IMR-90 (cell line): ENCODE data around the gene SLC7A10. TPM values are rescaled to one million over a fixed set of nuclear protein-coding genes. Genes with fewer than 3 reads are reported as not detected.

Experiments used
- ATAC-seq: fragments of 200-7000 bp; cut with Tn5 transposase; 2 replicates; pipeline ENCODE4 v1.9.1; 2020; ENCODE audit warnings: low read depth, mild to moderate bottlenecking, moderate library complexity
- BruUV-seq: library from RNA; stranded (reverse); fragments of 400-500 nt; replicated peaks from 2 replicates; lab custom pipeline; 2021; lab: Mats Ljungman, UMichigan
- CTCF ChIA-PET: fragments of 300-600 bp; formaldehyde crosslinking; extraction: SDS; loops from one replicate; lab custom pipeline; 2021; ENCODE audit warnings: antibody characterized with exemption; lab: Yijun Ruan, JAX
- POLR2A ChIA-PET: fragments of 300-600 bp; sonication (Branson Sonifier 250); formaldehyde crosslinking; loops from one replicate; lab custom pipeline; 2022; ENCODE audit warnings: antibody characterized with exemption; ENCODE audit not compliant: unreplicated experiment; lab: Charles Lee
- DNase-seq: peaks from one replicate; pipeline ENCODE4 v3.0.0; 2013
- H2AFZ ChIP-seq: replicated peaks from 2 replicates; pipeline ENCODE3; 2013; ENCODE audit warnings: low read length, mild to moderate bottlenecking; ENCODE audit not compliant: poor library complexity
- H2AK5ac ChIP-seq: 2 replicates; pipeline ENCODE4 v1.6.1; 2013; ENCODE audit warnings: low read depth, low read length, inconsistent platforms
- H2AK9ac ChIP-seq: replicated peaks from 2 replicates; pipeline ENCODE3; 2013; ENCODE audit warnings: mild to moderate bottlenecking, low read depth, low read length, moderate library complexity; ENCODE audit not compliant: poor library complexity
- H2BK120ac ChIP-seq: 2 replicates; pipeline ENCODE4 v1.6.1; 2013; ENCODE audit warnings: low read depth, low read length, inconsistent platforms
- H2BK15ac ChIP-seq: 3 replicates; pipeline ENCODE4 v1.6.1; 2013; ENCODE audit warnings: low read depth, low read length, inconsistent platforms
- H2BK20ac ChIP-seq: 2 replicates; pipeline ENCODE4 v1.6.1; 2013; ENCODE audit warnings: low read depth, mild to moderate bottlenecking, inconsistent platforms, low read length, moderate library complexity
- H2BK5ac ChIP-seq: 2 replicates; pipeline ENCODE4 v1.6.1; 2013; ENCODE audit warnings: mild to moderate bottlenecking, low read depth, low read length, inconsistent platforms; ENCODE audit not compliant: poor library complexity, severe bottlenecking
- H3K14ac ChIP-seq: replicated peaks from 2 replicates; pipeline ENCODE4 v1.6.1; 2013; ENCODE audit warnings: low read depth, low read length, inconsistent platforms
- H3K18ac ChIP-seq: 2 replicates; pipeline ENCODE4 v1.6.1; 2013; ENCODE audit warnings: low read depth, low read length, control low read depth
- H3K23ac ChIP-seq: 2 replicates; pipeline ENCODE4 v1.6.1; 2013; ENCODE audit warnings: low read depth, low read length, inconsistent platforms
- H3K27ac ChIP-seq: 2 replicates; pipeline ENCODE4 v1.5.1; 2013; ENCODE audit warnings: mild to moderate bottlenecking, control low read depth, low read length; ENCODE audit not compliant: insufficient read depth
- H3K27me3 ChIP-seq: 2 replicates; pipeline ENCODE4 v1.6.1; 2013; ENCODE audit warnings: low read length; ENCODE audit not compliant: control insufficient read depth, insufficient read depth
- H3K36me3 ChIP-seq: 2 replicates; pipeline ENCODE4 v1.6.1; 2013; ENCODE audit warnings: low read length, mixed read lengths; ENCODE audit not compliant: control insufficient read depth, insufficient read depth
- H3K4ac ChIP-seq: 2 replicates; pipeline ENCODE4 v1.6.1; 2013; ENCODE audit warnings: low read depth, low read length, inconsistent platforms
- H3K4me1 ChIP-seq: 2 replicates; pipeline ENCODE4 v1.6.1; 2013; ENCODE audit warnings: low read length, mixed read lengths; ENCODE audit not compliant: control insufficient read depth, insufficient read depth
- H3K4me2 ChIP-seq: 2 replicates; pipeline ENCODE4 v1.6.1; 2013; ENCODE audit warnings: low read depth, mild to moderate bottlenecking, control low read depth, low read length, moderate library complexity
- H3K4me3 ChIP-seq: 2 replicates; pipeline ENCODE4 v1.5.1; 2013; ENCODE audit warnings: low read depth, mild to moderate bottlenecking, control low read depth, low read length, moderate library complexity; ENCODE audit not compliant: insufficient read depth
- H3K56ac ChIP-seq: 2 replicates; pipeline ENCODE4 v1.6.1; 2013; ENCODE audit warnings: low read length, inconsistent platforms; ENCODE audit not compliant: insufficient read depth; ENCODE audit errors: extremely low read depth
- H3K79me1 ChIP-seq, 2 experiments: 2 replicates each; pipeline ENCODE4 v1.6.1; 2013; ENCODE audit warnings: low read length in 2 of 2, inconsistent platforms in 1 of 2, low read depth in 1 of 2
- H3K9ac ChIP-seq: 2 replicates; pipeline ENCODE4 v1.6.1; 2013; ENCODE audit warnings: low read depth, low read length, control low read depth
- H3K9me1 ChIP-seq: 2 replicates; pipeline ENCODE4 v1.6.1; 2013; ENCODE audit warnings: low read length, inconsistent platforms; ENCODE audit not compliant: insufficient read depth
- H3K9me3 ChIP-seq: 2 replicates; pipeline ENCODE4 v1.6.1; 2013; ENCODE audit warnings: low read length; ENCODE audit not compliant: control insufficient read depth, insufficient read depth
- H4K20me1 ChIP-seq: 2 replicates; pipeline ENCODE4 v1.6.1; 2013; ENCODE audit warnings: low read length, inconsistent platforms; ENCODE audit not compliant: insufficient read depth
- H4K5ac ChIP-seq: 2 replicates; pipeline ENCODE4 v1.6.1; 2013; ENCODE audit warnings: mild to moderate bottlenecking, low read depth, low read length, control low read depth
- H4K8ac ChIP-seq, 2 experiments: 2 replicates each; pipeline ENCODE4 v1.6.1; 2013; ENCODE audit warnings: low read depth in 2 of 2, low read length in 2 of 2, control low read depth in 1 of 2, inconsistent platforms in 1 of 2
- H4K91ac ChIP-seq: 2 replicates; pipeline ENCODE4 v1.6.1; 2013; ENCODE audit warnings: low read depth, low read length, inconsistent platforms; ENCODE audit not compliant: insufficient read depth
- BHLHE40 ChIP-seq: fragments of 150-350 bp; IDR thresholded peaks from 2 replicates; pipeline ENCODE4 v1.6.1; 2016; ENCODE audit warnings: mild to moderate bottlenecking, low read depth, low read length
- CEBPB ChIP-seq: IDR thresholded peaks from 2 replicates; pipeline ENCODE4 v1.6.1; 2012; ENCODE audit warnings: low read depth, low read length, improper control_type of control experiment
- CHD1 ChIP-seq: IDR thresholded peaks from 2 replicates; pipeline ENCODE4 v1.6.1; 2012; ENCODE audit warnings: low read depth, low read length, improper control_type of control experiment
- CTCF ChIP-seq: conservative IDR thresholded peaks from 2 replicates; pipeline ENCODE4 v1.5.1; 2012; ENCODE audit warnings: mild to moderate bottlenecking, low read depth, low read length, improper control_type of control experiment
- ELK1 ChIP-seq: fragments of 150-350 bp; IDR thresholded peaks from 2 replicates; pipeline ENCODE4 v1.6.1; 2016; ENCODE audit warnings: low read depth, mild to moderate bottlenecking, low read length, moderate library complexity, borderline replicate concordance
- FOS ChIP-seq: fragments of 150-350 bp; IDR thresholded peaks from 2 replicates; pipeline ENCODE4 v1.6.1; 2016; ENCODE audit warnings: low read depth, low read length
- MAFK ChIP-seq: IDR thresholded peaks from 2 replicates; pipeline ENCODE4 v1.6.1; 2012; ENCODE audit warnings: low read depth, low read length, improper control_type of control experiment
- MAZ ChIP-seq: IDR thresholded peaks from 2 replicates; pipeline ENCODE4 v1.6.1; 2012; ENCODE audit warnings: low read depth, mild to moderate bottlenecking, low read length, improper control_type of control experiment, moderate library complexity, borderline replicate concordance
- MXI1 ChIP-seq: IDR thresholded peaks from 2 replicates; pipeline ENCODE4 v1.6.1; 2012; ENCODE audit warnings: low read depth, mild to moderate bottlenecking, low read length, moderate library complexity, borderline replicate concordance
- NFE2L2 ChIP-seq: fragments of 150-350 bp; IDR thresholded peaks from 2 replicates; pipeline ENCODE4 v1.6.1; 2016; ENCODE audit warnings: low read depth, mild to moderate bottlenecking, low read length
- POLR2A ChIP-seq: IDR thresholded peaks from 2 replicates; pipeline ENCODE4 v1.6.1; 2012; ENCODE audit warnings: mild to moderate bottlenecking, low read depth, low read length
- RAD21 ChIP-seq: IDR thresholded peaks from 2 replicates; pipeline ENCODE4 v1.6.1; 2012; ENCODE audit warnings: low read length, improper control_type of control experiment
- SMC3 ChIP-seq: fragments of 150-350 bp; IDR thresholded peaks from 2 replicates; pipeline ENCODE4 v1.6.1; 2016; ENCODE audit warnings: low read depth, mild to moderate bottlenecking, antibody characterized with exemption, low read length, moderate library complexity
- USF2 ChIP-seq: fragments of 150-350 bp; IDR thresholded peaks from 2 replicates; pipeline ENCODE4 v1.6.1; 2017; ENCODE audit warnings: mild to moderate bottlenecking, antibody characterized with exemption, low read length, low read depth
- WGBS, 2 experiments: methylation state at CpG; one replicate each; pipeline versions ENCODE4 v1.1.5 to v1.1.7; 2013; ENCODE audit warnings: missing lambda C conversion rate in 2 of 2; ENCODE audit not compliant: insufficient read length in 1 of 2; ENCODE audit errors: extremely low coverage in 2 of 2; 5-methylcytosine and 5-hydroxymethylcytosine counted together
- dilution Hi-C: fragments of 300-500 bp; cut with HindIII; formaldehyde crosslinking; loops from one replicate; pipeline ENCODE4 v1.14.3; 2018; ENCODE audit warnings: low sequenced_read_pairs; ENCODE audit not compliant: unreplicated experiment
- in situ Hi-C: fragments of 300-500 bp; cut with MboI; formaldehyde crosslinking; loops from 3 replicates; pipeline ENCODE4 v1.14.3; 2019; ENCODE audit warnings: low sequenced_read_pairs, inconsistent platforms, mixed read lengths
- intact Hi-C: fragments of 100-400 bp; cut with micrococcal nuclease; formaldehyde crosslinking; loops from 2 replicates; pipeline ENCODE4 v1.10.0; 2022
- polyA plus RNA-seq, 3 experiments: library from polyadenylated mRNA; depleted of rRNA; stranded (reverse); fragments of >200 nt; gene quantifications; 2 replicates each; pipeline ENCODE4 v1.2.3, GENCODE V29; 2012; ENCODE audit warnings: low replicate concordance in 1 of 3
- total RNA-seq: library from RNA; depleted of rRNA; stranded (reverse); fragments of >200 nt; gene quantifications from 2 replicates; pipeline ENCODE4 v1.2.3, GENCODE V29; 2012

The SLC7A10 gene
- total and polyA plus RNA-seq, 2 of the 4 experiments (the other 2 are of a cell fraction) = not detected

GRCh38 chr19:33239223-33239975 lies 13.7 kb upstream of the SLC7A10 start:
- in situ Hi-C loops (loop anchor here (5.0 to 10.0 kb wide), 2 partner anchors 168 to 525 kb away; no protein-coding TSS in a partner anchor), dilution Hi-C loops (no loop called here), intact Hi-C loops (loop anchor here (5.0 kb wide), 1 partner anchor 63 kb away; the partner anchor contains the start of gene CEBPA)
- H2BK20ac ChIP-seq = no peak overlapping the region
- H3K27me3 ChIP-seq = peaks cover 16% of the 10 kb centered on the region; the same call in 1 of the 2 replicates
- no CpG with 5 or more reads among the region's 10 CpGs for WGBS, 2 experiments
- DNase-seq = no peak
- H3K4me3 ChIP-seq = no peak overlapping the region
- H2AFZ ChIP-seq = no peak overlapping the region
- TF ChIP-seq USF2 (no peak), SMC3 (no peak), RAD21 (no peak), BHLHE40 (no peak), MXI1 (no peak), MAZ (no peak), CTCF (no peak), CHD1 (no peak), CEBPB (no peak), POLR2A (no peak), NFE2L2 (no peak), MAFK (no peak), FOS (no peak), ELK1 (no peak)
- no TSS peak for BruUV-seq
- no peak overlapping the region for H2BK15ac ChIP-seq
- no peaks in the 10 kb centered on the region for H3K36me3 ChIP-seq
- H3K79me1 ChIP-seq = no peaks in the 10 kb centered on the region
- no peaks in the 10 kb centered on the region for H3K4me1 ChIP-seq
- no peaks in the 10 kb centered on the region for H4K20me1 ChIP-seq
- H3K27ac ChIP-seq = no peak overlapping the region
- H3K9me3 ChIP-seq = no peaks in the 10 kb centered on the region
- H3K14ac ChIP-seq = no peak overlapping the region
- ChIA-PET CTCF (no interaction called here), POLR2A (no interaction called here)
- no peak overlapping the region for H3K18ac ChIP-seq
- no peak overlapping the region for H2BK5ac ChIP-seq
- no peak overlapping the region for H3K23ac ChIP-seq
- H3K4me2 ChIP-seq = no peak overlapping the region
- H3K9ac ChIP-seq = no peak overlapping the region
- no peaks in the 10 kb centered on the region for H3K9me1 ChIP-seq
- ATAC-seq = no peak
- H2BK120ac ChIP-seq = no peak overlapping the region
- H2AK5ac ChIP-seq = no peak overlapping the region
- no peak overlapping the region for H4K5ac ChIP-seq
- no peak overlapping the region for H3K56ac ChIP-seq
- H4K91ac ChIP-seq = no peak overlapping the region
- H3K4ac ChIP-seq = no peak overlapping the region
- no peak overlapping the region for H2AK9ac ChIP-seq
- no peak overlapping the region for H4K8ac ChIP-seq
